Smooth muscle cell of the umbilical artery (primary cell): ENCODE data around the gene JMJD8. TPM values are rescaled to one million over a fixed set of nuclear protein-coding genes. Genes with fewer than 3 reads are reported as not detected.

ENCODE experiments used
- total RNA-seq: library from RNA; depleted of rRNA; stranded (reverse); fragments of >200 nt; gene quantifications from 2 replicates; pipeline ENCODE4 v1.2.3, GENCODE V29; 2014

JMJD8 gene, protein sequence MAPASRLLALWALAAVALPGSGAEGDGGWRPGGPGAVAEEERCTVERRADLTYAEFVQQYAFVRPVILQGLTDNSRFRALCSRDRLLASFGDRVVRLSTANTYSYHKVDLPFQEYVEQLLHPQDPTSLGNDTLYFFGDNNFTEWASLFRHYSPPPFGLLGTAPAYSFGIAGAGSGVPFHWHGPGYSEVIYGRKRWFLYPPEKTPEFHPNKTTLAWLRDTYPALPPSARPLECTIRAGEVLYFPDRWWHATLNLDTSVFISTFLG
- total RNA-seq: 35.6 and 39.6 TPM in 2 replicates

DNA sequence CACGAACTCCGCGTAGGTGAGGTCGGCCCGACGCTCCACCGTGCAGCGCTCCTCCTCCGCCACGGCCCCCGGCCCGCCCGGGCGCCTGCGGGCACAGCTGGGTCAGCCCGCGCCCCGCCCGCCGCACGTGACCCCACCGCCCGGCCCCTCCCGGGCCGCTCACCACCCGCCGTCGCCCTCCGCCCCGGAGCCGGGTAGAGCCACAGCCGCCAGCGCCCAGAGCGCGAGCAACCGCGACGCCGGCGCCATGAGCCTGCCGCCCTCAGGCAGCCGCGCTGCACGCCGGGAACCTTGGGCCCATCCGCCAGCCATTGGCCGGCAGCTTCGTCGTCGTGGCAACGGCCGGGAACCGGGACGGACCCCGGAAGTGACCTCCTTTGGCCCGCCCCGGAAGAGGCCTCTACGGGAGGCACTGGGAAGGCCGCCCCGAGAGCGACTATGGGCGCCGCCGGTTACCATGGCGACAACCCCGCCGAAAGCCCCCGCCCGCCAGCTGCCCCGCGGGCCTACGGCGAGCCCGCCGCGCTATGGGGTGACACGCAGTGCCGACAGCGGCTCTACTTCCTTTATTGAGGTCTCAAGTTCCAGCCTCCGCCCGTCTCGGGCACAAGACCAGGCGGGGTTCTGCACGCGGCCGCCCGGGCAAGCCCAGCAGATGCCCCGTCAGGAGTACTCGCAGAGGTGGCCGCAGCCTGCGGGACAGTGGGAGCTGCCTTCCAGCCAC is at the start of gene JMJD8:
Gene JMJD8 (minus strand): TSS at position 264 of the 724 bp plus-strand sequence. CDS start 15 bp downstream, at position 249.

DNA sequence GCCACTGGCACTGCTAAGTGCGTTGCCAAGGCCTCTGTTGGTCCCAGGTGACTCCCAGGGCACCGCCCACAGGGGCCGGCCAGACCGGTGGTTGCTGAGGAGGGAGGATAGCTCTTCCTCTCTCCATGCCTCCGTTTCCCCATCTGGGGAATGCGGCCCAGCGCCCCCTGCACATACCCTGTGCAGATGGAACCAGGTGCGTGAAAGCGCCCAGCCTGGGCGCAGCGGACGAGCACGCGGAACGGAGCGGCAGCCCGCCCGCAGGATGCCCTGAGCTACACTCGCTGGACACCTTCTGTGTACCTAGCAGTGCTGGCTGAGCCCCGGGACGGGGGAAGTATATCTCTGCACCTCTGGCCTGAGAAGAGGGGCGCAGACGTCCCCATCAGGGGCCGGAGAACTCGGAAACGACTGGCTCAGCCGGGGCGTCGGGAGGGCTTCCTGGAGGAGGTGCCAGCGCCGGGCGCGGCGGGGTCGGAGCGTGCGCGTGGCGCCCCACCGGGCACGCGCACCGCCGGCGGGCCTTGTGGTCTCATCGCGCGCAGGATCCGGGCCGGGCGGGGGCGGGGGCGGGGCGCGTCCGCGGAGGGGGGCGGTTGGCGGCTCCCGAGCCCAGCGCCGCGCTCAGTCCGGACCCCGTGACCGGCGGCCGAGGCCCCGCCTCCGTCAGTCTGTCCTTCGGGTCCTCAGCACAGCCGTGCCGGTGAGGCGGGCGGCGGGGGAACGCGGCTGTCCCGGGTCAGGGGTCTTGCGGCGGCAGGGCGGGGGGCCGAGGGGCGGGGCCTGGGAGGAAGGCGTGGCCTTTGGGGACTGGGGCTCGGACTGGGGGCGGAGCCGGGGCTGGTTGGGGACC is 42.5 kb upstream of the JMJD8 start, which contains the start of the genes CCDC78 and HAGHL:
Gene CCDC78 (minus strand): TSS at position 6 of the 853 bp plus-strand sequence. CDS start 76 bp downstream, outside the sequence.
Gene HAGHL (plus strand): TSS at position 669 of the 853 bp plus-strand sequence. CDS start 404 bp downstream, outside the sequence.

GRCh38 chr16:720990-721764 is 37.0 kb upstream of the JMJD8 start, which contains the start of gene ANTKMT:
TSS of gene ANTKMT (plus strand) at chr16:721146. CDS start at chr16:721275, 129 bp downstream.

GRCh38 chr16:714558-715476 is 30.7 kb upstream of the JMJD8 start, which contains the start of gene METRN:
TSS of gene METRN (plus strand) at chr16:715118. CDS start at chr16:715290, 172 bp downstream.

DNA sequence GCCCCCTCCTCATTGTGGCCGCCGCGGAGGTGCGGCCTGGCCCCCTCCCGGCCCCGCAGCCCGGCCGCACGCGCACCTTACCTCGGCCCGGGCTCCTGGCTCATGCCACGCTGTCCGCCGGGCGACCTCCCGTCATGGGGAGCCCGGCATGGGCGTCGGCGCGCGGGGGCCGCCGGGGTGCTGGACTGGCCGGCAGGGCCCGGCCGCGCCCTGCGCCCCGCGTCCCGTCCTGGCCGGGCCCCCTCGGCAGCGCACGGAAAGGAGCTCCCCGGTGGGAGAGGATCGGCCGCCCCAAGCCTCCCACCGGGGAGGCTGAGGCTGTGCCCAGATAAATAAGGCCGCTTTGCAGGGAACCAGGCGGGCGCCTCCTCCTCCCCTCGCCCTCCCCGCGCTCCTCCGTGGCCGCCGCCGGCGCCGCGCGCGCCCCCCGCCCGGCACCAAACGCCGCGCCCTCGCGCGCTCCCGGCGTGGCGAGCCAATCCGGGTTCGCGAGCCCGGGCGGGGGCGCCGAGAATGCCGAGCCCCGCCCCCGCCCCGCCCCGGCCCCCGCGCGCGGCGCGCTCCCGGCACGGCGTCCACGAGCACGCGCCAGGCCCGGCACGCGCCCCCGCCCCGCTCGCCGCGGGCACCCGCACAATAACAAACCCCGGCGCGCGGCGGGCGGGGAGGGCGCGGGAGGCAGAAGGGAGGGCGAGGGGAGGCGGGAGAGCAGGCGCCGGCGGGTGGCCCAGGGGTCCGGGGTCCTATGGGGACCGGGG is 21.5 kb upstream of the JMJD8 start, which contains the start of gene FBXL16:
Gene FBXL16 (minus strand): TSS at position 371 of the 758 bp plus-strand sequence. CDS start 8,396 bp downstream, outside the sequence.

DNA sequence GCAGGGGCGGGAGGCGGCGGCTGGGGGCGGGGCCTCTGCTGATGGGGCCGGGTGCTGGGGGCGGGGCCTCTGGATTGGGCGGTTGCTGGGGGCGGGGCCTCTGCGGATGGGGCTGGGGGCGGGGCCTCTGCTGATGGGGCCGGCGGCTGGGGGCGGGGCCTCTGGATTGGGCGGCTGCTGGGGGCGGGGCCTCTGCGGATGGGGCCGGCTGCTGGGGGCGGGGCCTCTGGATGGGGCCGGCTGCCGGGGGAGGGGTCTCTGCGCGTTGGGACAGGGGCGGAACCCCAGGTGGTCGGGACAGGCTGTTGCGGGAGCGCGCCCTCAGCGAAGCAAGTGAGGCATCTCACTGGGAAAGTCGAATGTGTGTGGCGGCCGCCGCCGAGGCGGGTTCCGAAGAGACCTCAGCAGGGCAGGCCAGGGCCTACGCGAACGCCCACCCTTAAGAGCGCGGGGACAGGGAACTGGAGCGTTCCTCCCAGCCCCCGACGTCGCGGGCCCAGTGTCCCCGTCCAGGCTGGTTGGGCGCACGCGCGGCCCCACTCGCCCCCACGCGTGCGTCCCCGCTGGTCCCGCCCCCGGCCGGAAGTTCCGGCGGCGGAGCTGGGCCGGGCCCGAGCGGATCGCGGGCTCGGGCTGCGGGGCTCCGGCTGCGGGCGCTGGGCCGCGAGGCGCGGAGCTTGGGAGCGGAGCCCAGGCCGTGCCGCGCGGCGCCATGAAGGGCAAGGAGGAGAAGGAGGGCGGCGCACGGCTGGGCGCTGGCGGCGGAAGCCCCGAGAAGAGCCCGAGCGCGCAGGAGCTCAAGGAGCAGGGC is 4.1 kb downstream of the JMJD8 start, which contains the start of gene STUB1:
Gene STUB1 (plus strand): TSS at position 597 of the 811 bp plus-strand sequence. CDS start 116 bp downstream, at position 713.

GRCh38 chr16:674968-675883 is 8.9 kb downstream of the JMJD8 start, which contains the start of gene RHBDL1:
TSS of gene RHBDL1 (plus strand) at chr16:675671. CDS start at chr16:675791, 120 bp downstream.

GRCh38 chr16:667780-668518 is 16.2 kb downstream of the JMJD8 start, which contains the start of gene RHOT2:
TSS of gene RHOT2 (plus strand) at chr16:668132. CDS start at chr16:668200, 68 bp downstream.

DNA sequence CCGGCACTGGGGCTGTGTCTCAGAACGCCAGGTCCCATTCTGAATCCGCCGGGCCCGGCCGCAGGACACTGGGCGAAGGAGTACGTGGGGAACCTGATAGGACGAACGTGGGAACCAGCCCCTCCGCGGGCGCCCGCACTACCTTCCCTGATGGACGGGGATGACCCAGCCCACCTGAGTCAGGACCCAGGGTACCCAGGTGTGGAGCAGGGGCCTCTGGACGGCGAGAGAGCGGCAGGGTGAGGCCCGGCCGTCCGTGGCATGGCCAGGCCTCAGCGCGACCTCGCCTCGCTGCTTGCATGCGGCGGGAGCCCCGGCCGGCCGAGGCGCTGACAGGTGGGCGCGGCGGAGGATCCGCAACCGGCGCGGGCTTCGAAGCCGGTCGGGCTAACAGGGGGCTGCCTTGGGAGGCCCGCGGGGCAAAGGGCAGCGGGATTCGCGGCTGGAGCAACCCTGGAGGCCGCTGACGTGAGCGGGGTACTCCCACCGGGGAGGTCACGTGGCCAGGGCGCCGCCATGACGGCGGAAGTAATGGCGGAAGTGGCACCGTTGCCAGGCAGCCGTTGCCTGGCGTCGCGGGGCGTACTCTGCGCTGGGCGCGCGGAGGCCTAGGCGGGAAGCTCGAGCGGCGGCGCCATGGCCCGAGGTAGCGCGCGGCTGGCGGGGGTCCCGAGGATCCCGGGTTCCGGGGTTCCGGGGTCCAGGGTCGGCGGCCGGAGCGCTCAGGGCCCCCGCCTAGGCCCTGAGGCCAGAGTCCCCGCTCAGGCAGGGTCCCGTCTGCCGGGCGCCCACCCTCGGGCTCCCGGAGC is 35.1 kb downstream of the JMJD8 start, which contains the start of gene WDR90:
Gene WDR90 (plus strand): TSS at position 585 of the 809 bp plus-strand sequence. CDS start 52 bp downstream, at position 637.

GRCh38 chr16:641326-642188 is 42.6 kb downstream of the JMJD8 start, which contains the start of gene MCRIP2:
TSS of gene MCRIP2 (plus strand) at chr16:641828. CDS start at chr16:641992, 164 bp downstream.

DNA sequence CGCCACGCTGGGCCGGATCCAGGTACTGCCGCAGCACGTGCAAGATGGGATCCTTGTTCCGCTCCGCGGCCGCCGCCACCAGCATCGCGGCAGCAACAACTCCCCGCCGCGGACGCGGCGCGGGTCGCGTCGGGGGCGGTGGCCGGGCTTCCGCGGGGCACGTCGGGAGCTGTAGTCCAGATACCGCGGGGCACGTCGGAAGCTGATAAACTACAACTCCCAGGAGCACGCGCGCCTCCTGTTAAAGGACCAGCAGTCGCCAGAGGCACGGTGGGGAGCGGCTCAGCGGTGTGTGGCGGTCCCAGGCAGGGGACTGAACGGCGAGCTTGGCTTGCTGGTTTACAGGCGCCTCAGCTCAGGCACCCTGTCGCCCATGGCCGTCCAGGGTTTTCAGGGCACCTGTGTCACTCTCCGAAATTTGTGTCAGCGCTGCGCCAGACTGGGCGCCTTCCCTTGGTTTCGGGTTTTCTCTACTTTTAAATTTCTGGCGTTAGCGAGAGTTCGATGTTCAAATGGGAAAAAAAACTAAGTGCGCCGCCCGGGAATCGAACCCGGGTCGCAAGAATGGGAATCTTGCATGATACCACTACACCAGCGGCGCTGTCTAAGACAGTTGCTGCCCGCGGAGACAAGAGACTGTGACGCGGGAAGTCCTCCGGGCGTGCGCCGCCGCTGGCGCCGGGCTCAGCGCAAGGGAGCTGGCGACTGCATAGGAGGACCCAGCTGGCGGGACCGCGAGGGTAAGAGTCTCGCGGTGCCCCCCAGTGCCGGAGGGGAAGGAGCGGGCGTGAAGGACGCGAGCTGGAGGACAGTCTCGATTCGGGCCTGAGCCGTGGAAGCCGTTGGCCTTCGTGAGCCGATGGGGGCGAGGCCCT is 47.7 kb downstream of the JMJD8 start, which contains the start of gene METTL26:
Gene METTL26 (minus strand): TSS at position 100 of the 875 bp plus-strand sequence. CDS start 15 bp downstream, at position 85.

